ENCODE measurements around the gene GTF2H2. TPM values are rescaled to one million over a fixed set of nuclear protein-coding genes. Genes with fewer than 3 reads are reported as not detected.
"Not testable (repeated sequence)": the region's sequence is repeated elsewhere in the genome, so short reads cannot be mapped to it uniquely, and the experiment has no call there.

GTF2H2 gene
- total RNA-seq = 10 to 100 TPM; 13.4 to 29.1 TPM

GRCh38 chr5:71067262-71067928 lies at the start of gene GTF2H2:
TSS of gene GTF2H2 (minus strand) at chr5:71067676. CDS start at chr5:71062763, 4,913 bp downstream.
- not testable (repeated sequence) for H3K4me1 Mint-ChIP-seq (ENCODE audit: low read depth in 2 of 2); DNase-seq (ENCODE audit: low spot score); H3K27me3 Mint-ChIP-seq; H3K27ac Mint-ChIP-seq; H3K36me3 Mint-ChIP-seq; H3K9me3 Mint-ChIP-seq; H3K4me3 Mint-ChIP-seq
- ATAC-seq = peak; percentile 100

GRCh38 chr5:71109730-71110275 lies 42.3 kb upstream of the GTF2H2 start:
- H3K4me1 Mint-ChIP-seq (ENCODE audit: low read depth in 2 of 2); DNase-seq (ENCODE audit: low spot score); H3K9me3 Mint-ChIP-seq; H3K27me3 Mint-ChIP-seq; ATAC-seq; H3K36me3 Mint-ChIP-seq; H3K4me3 Mint-ChIP-seq; H3K27ac Mint-ChIP-seq: not testable (repeated sequence)

- not testable (repeated sequence) for H3K36me3 Mint-ChIP-seq; H3K4me1 Mint-ChIP-seq (ENCODE audit: low read depth in 2 of 2); H3K9me3 Mint-ChIP-seq; H3K4me3 Mint-ChIP-seq; H3K27ac Mint-ChIP-seq; DNase-seq (ENCODE audit: low spot score); H3K27me3 Mint-ChIP-seq; ATAC-seq
Measured at GRCh38 chr5:71099996-71100395, 32.5 kb upstream of the GTF2H2 start.

DNA sequence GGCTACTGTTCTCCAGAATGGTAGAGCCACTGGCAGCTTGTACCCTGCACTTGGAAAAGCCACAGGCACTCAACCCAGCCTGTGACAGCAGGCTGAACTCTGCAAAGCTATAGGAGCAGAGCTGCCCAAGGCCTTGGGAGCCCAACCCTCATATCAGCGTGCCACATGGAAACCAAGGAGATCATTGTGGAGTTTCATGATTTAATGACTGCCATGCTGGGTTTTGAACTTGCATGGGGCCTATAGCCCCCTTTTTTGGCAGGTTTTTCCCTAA lies 30.4 kb upstream of the GTF2H2 start:
- ATAC-seq; DNase-seq (ENCODE audit: low spot score); H3K36me3 Mint-ChIP-seq; H3K4me3 Mint-ChIP-seq; H3K4me1 Mint-ChIP-seq (ENCODE audit: low read depth in 2 of 2); H3K27ac Mint-ChIP-seq; H3K27me3 Mint-ChIP-seq; H3K9me3 Mint-ChIP-seq: not testable (repeated sequence)

- not testable (repeated sequence) for H3K4me1 Mint-ChIP-seq (ENCODE audit: low read depth in 2 of 2); ATAC-seq; H3K27ac Mint-ChIP-seq; DNase-seq (ENCODE audit: low spot score); H3K9me3 Mint-ChIP-seq; H3K4me3 Mint-ChIP-seq; H3K36me3 Mint-ChIP-seq; H3K27me3 Mint-ChIP-seq
Measured at GRCh38 chr5:71097173-71097929, 29.9 kb upstream of the GTF2H2 start.

DNA sequence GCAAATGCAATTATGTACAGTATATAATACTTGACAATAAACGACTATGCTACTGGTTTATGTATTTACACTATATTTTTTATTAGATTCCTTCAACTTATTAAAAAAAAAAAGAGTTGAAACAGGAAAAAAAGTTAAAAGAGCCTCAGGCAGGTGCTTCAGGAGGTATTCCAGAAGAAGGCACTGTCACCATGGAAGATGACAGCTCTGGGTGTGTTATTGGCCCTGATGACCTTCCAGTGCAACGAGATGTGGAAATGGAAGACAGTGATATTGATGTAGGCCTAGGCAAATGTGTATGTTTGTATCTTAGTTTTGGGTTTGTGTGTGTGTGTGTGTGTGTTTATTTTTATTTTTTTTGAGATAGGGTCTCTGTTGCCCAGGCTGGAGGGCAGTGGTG lies 22.3 kb upstream of the GTF2H2 start:
- DNase-seq (ENCODE audit: low spot score); H3K9me3 Mint-ChIP-seq; H3K36me3 Mint-ChIP-seq; H3K27me3 Mint-ChIP-seq; H3K27ac Mint-ChIP-seq; ATAC-seq; H3K4me1 Mint-ChIP-seq (ENCODE audit: low read depth in 2 of 2); H3K4me3 Mint-ChIP-seq: not testable (repeated sequence)

DNA sequence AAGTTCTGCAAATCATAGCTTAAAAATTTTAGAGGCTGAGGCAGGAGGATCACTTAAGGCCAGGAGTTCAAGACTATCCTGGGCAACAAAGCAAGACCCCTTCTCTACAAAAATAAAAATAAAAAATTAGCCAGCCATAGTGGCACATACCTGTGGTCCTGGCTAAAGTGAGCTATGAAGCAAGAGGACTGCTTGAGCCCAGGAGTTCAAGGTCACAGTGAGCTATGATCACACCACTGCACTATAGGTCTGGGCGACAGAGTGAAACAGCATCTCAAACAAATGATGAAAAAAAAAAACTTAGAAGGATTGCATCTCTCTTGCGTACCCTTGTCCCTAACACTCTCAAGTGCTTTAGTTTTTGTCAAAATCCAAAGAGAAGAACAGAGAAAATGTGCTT lies 21.3 kb upstream of the GTF2H2 start:
- not testable (repeated sequence) for H3K27ac Mint-ChIP-seq; H3K27me3 Mint-ChIP-seq; H3K4me3 Mint-ChIP-seq; H3K4me1 Mint-ChIP-seq (ENCODE audit: low read depth in 2 of 2); ATAC-seq; H3K9me3 Mint-ChIP-seq; H3K36me3 Mint-ChIP-seq; DNase-seq (ENCODE audit: low spot score)

- ATAC-seq; DNase-seq (ENCODE audit: low spot score); H3K4me3 Mint-ChIP-seq; H3K9me3 Mint-ChIP-seq; H3K36me3 Mint-ChIP-seq; H3K27me3 Mint-ChIP-seq; H3K27ac Mint-ChIP-seq; H3K4me1 Mint-ChIP-seq (ENCODE audit: low read depth in 2 of 2): not testable (repeated sequence)
Measured at GRCh38 chr5:71086145-71086544, 18.7 kb upstream of the GTF2H2 start.

DNA sequence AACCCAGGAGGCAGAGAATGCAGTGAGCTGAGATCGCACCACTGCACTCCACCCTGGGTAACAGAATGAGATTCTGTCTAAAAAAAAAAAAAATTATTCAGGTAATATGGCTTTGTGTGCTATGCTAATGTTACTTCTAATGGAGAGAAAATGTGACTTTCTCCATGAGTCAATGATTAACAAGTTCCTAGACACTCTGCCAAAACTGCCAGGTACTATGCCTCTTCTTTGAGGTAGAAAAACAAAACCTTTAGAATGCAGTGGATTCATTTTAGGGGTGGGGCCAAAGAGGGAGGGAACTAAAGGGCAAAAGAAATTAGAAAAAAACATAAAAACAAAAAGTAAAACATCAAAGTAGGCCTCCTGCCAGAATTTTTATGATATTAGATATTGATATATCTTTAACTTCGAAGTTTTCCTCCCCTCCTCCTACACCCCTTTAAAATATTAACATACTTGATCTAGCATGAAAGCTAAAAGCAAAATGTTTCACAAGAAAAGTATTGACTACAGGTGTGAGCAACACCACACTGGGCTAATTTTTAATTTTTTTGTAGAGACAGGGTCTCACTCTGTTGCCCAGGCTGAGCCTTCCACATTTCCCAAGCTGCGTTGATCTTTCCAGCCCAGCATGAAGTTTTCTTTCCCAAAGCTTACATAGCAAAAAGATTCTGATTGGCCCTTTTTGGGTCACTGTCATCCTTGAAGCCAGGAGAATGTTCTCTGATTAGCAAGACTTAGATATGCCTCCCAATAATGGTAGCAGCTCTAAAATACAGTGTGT lies 17.0 kb upstream of the GTF2H2 start:
- H3K4me3 Mint-ChIP-seq; H3K27me3 Mint-ChIP-seq; ATAC-seq; H3K4me1 Mint-ChIP-seq (ENCODE audit: low read depth in 2 of 2); H3K36me3 Mint-ChIP-seq; H3K27ac Mint-ChIP-seq; DNase-seq (ENCODE audit: low spot score); H3K9me3 Mint-ChIP-seq: not testable (repeated sequence)

- H3K4me3 Mint-ChIP-seq; H3K27ac Mint-ChIP-seq; ATAC-seq; H3K27me3 Mint-ChIP-seq; H3K36me3 Mint-ChIP-seq; H3K9me3 Mint-ChIP-seq; DNase-seq (ENCODE audit: low spot score); H3K4me1 Mint-ChIP-seq (ENCODE audit: low read depth in 2 of 2): not testable (repeated sequence)
Measured at GRCh38 chr5:71082898-71083297, 15.4 kb upstream of the GTF2H2 start.

- H3K27ac Mint-ChIP-seq; H3K9me3 Mint-ChIP-seq; H3K4me3 Mint-ChIP-seq; H3K4me1 Mint-ChIP-seq (ENCODE audit: low read depth in 2 of 2); ATAC-seq; H3K36me3 Mint-ChIP-seq; H3K27me3 Mint-ChIP-seq; DNase-seq (ENCODE audit: low spot score): not testable (repeated sequence)
Measured at GRCh38 chr5:71082340-71082739, 14.9 kb upstream of the GTF2H2 start.

DNA sequence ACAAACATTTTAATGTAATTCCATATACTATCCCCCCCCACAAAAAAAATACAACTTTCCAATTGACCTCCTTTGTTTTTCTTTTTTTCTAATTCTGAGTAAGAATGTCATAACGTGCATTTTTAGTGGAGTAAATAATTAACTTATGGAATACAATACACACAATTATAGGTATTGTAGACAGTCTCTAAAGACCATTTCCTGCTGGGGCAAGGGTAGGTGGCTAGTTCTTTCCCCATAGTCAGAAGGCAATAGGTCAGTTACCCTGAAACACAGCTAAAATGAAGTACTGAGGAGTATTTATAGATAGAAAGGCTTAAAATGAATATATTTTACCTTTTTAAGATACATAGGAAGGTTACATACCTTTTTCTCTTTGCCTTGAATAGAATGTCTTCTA lies 6.2 kb downstream of the GTF2H2 start:
- not testable (repeated sequence) for ATAC-seq; H3K36me3 Mint-ChIP-seq; H3K27me3 Mint-ChIP-seq; H3K27ac Mint-ChIP-seq; DNase-seq (ENCODE audit: low spot score); H3K4me3 Mint-ChIP-seq; H3K4me1 Mint-ChIP-seq (ENCODE audit: low read depth in 2 of 2); H3K9me3 Mint-ChIP-seq

GRCh38 chr5:71059426-71059825 lies 8.1 kb downstream of the GTF2H2 start:
- not testable (repeated sequence) for H3K9me3 Mint-ChIP-seq; H3K27ac Mint-ChIP-seq; H3K27me3 Mint-ChIP-seq; DNase-seq (ENCODE audit: low spot score); H3K36me3 Mint-ChIP-seq; ATAC-seq; H3K4me3 Mint-ChIP-seq; H3K4me1 Mint-ChIP-seq (ENCODE audit: low read depth in 2 of 2)

DNA sequence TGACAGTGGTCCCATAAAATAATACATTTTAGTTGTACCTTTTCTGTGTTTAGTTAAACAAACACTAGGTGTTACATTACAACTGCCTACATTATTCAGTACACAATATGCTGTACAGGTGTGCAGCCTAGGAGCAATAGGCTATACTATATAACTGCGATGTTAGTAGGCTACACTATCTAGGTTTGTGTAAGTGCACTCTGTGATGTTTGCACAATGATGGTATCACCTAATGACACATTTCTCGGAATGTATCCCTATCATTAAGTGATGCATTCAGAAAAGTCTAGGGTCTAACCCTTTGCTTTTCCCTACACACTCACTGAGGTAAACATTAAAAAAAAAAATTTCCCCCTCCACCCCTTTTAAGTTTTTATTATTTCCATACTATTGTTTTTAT lies 22.7 kb downstream of the GTF2H2 start:
- H3K4me3 Mint-ChIP-seq; H3K9me3 Mint-ChIP-seq; H3K36me3 Mint-ChIP-seq; ATAC-seq; H3K27ac Mint-ChIP-seq; H3K4me1 Mint-ChIP-seq (ENCODE audit: low read depth in 2 of 2); H3K27me3 Mint-ChIP-seq; DNase-seq (ENCODE audit: low spot score): not testable (repeated sequence)

Measured in natural killer cell treated with Interleukin-12 subunit alpha and Interleukin-12 subunit beta and Interleukin-15 and Interleukin-18, amount 100 ng/mL, for 72 hours (primary cell).